Transverse colon (tissue), 4 donors: ENCODE measurements around the gene DNAH1.

Source experiments
- POLR2AphosphoS5 ChIP-seq, 3 donors: sonication (generic); formaldehyde crosslinking; IDR thresholded peaks; one replicate each; pipeline ENCODE4 v1.6.1; 2016; ENCODE audit warnings: antibody characterized with exemption in 3 of 3
- TF ChIP-seq, protein P1 (sequence below), 5 experiments: fragments of 200-600 bp in 3 of 5; fragments of 450-650 bp in 2 of 5; sonication (generic) in 3 of 5; IDR thresholded peaks; 1 replicate in 2 of 5; 2 replicates in 3 of 5; pipeline ENCODE4 v1.5.1; 2016 to 2017; ENCODE audit warnings: antibody characterized with exemption in 5 of 5, inconsistent platforms in 3 of 5, mild to moderate bottlenecking in 2 of 5, moderate library complexity in 1 of 5

DNA sequence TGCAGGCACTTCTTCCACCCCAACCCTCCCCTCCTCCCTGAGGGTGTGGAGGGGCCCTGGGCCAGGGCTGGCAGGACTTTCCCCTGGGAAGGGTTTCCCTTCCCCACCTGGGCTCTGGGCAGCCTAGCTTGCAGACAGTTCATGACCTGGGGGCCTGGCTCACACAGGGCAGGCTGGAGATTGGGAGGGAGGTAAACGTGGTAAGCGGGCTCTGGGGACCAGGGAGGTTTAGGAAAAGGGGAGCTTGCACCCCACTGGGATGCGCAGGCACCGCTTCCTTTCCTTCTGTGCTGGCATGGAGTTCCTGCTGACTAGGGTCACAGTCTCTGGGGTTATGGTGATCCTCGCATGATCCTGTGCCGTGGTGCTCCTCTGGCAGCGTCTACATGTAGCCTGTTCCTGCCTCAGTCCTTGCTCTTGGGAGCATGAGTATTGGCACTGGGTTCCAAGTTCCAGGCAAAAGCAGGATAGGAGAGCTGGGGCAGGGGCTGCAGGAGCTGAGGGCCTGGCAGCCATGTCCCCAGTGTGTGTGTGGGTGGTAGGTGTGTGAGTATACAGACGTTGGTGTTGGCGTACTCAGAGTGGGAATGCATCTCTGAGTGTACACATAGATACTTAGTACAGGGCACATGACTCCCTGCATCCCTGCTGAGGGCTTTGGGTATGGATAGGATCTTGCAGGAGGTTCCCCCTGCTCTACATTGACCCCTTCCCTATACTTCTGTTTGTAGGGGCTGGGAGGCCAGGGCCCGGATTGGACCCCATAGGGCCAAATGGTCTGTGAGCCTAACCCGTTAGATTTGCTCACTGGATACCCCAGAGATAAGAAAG, 21.6 kb upstream of the DNAH1 start:
- no peak for TF ChIP-seq POLR2AphosphoS5 (IDR thresholded peaks at IDR 0.05)
- TF ChIP-seq, protein P1, sequence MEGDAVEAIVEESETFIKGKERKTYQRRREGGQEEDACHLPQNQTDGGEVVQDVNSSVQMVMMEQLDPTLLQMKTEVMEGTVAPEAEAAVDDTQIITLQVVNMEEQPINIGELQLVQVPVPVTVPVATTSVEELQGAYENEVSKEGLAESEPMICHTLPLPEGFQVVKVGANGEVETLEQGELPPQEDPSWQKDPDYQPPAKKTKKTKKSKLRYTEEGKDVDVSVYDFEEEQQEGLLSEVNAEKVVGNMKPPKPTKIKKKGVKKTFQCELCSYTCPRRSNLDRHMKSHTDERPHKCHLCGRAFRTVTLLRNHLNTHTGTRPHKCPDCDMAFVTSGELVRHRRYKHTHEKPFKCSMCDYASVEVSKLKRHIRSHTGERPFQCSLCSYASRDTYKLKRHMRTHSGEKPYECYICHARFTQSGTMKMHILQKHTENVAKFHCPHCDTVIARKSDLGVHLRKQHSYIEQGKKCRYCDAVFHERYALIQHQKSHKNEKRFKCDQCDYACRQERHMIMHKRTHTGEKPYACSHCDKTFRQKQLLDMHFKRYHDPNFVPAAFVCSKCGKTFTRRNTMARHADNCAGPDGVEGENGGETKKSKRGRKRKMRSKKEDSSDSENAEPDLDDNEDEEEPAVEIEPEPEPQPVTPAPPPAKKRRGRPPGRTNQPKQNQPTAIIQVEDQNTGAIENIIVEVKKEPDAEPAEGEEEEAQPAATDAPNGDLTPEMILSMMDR (IDR thresholded peaks at IDR 0.05), result no peak
